B cell (primary cell): ENCODE data around the gene FTSJ3. TPM values are rescaled to one million over a fixed set of nuclear protein-coding genes. Genes with fewer than 3 reads are reported as not detected.
A peak's percentile ranks its signal among the peaks of the same experiment; 100 is the strongest.

ENCODE experiments used
- ATAC-seq: fragments of 200-7000 bp; cut with Tn5 transposase; one replicate; pipeline ENCODE4 v1.10.0; 2021; ENCODE audit warnings: low read depth, mild to moderate bottlenecking, moderate number of reproducible peaks, moderate library complexity
- CTCF ChIA-PET: fragments of 350-600 bp; sonication (Branson Sonifier 250); formaldehyde crosslinking; loops from one replicate; lab custom pipeline; 2021; ENCODE audit warnings: antibody characterized with exemption, inconsistent platforms; lab: Charles Lee
- POLR2A ChIA-PET: fragments of 350-600 bp; sonication (Branson Sonifier 250); formaldehyde crosslinking; loops from one replicate; lab custom pipeline; 2021; ENCODE audit warnings: antibody characterized with exemption; lab: Charles Lee
- DNase-seq: peaks from one replicate; pipeline ENCODE4 v3.0.0; 2013
- H2AFZ ChIP-seq: 2 replicates; pipeline ENCODE4 v1.6.1; 2012; ENCODE audit warnings: mild to moderate bottlenecking, low read depth, low read length; ENCODE audit not compliant: insufficient read depth, poor library complexity, severe bottlenecking
- H3K27ac ChIP-seq, 2 donors: 1 replicate in 1 of 2; 2 replicates in 1 of 2; pipeline ENCODE4 v1.5.1; 2012 to 2013; ENCODE audit warnings: low read length in 2 of 2, mild to moderate bottlenecking in 2 of 2, moderate library complexity in 1 of 2
- H3K27me3 ChIP-seq, 4 experiments: fragments of 200-600 bp in 1 of 4; sonication (generic) in 1 of 4; replicated peaks in 1 of 4; 1 replicate in 2 of 4; 2 replicates in 2 of 4; pipeline versions ENCODE4 v1.6.1 to v1.7.0; 2013 to 2016; ENCODE audit warnings: low read length in 3 of 4, mild to moderate bottlenecking in 2 of 4, mixed read lengths in 1 of 4, moderate library complexity in 1 of 4; ENCODE audit not compliant: insufficient read depth in 4 of 4, control insufficient read depth in 3 of 4; ENCODE audit errors: control extremely low read depth in 1 of 4
- H3K36me3 ChIP-seq, 2 experiments: replicated peaks in 1 of 2; 1 replicate in 1 of 2; 2 replicates in 1 of 2; pipeline versions ENCODE4 v1.6.1 to v1.7.1; 2013; ENCODE audit warnings: low read length in 1 of 2; ENCODE audit not compliant: insufficient read depth in 2 of 2, control insufficient read depth in 1 of 2; ENCODE audit errors: control extremely low read depth in 1 of 2, extremely low read depth in 1 of 2
- H3K4me1 ChIP-seq, 2 donors: fragments of 200-600 bp in 1 of 2; sonication (generic) in 1 of 2; 1 replicate in 1 of 2; 2 replicates in 1 of 2; pipeline versions ENCODE4 v1.5.1 to v1.6.1; 2013 to 2017; ENCODE audit warnings: low read length in 2 of 2; ENCODE audit not compliant: control insufficient read depth in 2 of 2, insufficient read depth in 2 of 2
- H3K4me2 ChIP-seq: replicated peaks from 2 replicates; pipeline ENCODE3; 2012; ENCODE audit warnings: mild to moderate bottlenecking, low read depth, low read length; ENCODE audit not compliant: poor library complexity, severe bottlenecking
- H3K4me3 ChIP-seq, 5 experiments: fragments of 200-600 bp in 1 of 5; sonication (generic) in 1 of 5; 1 replicate in 3 of 5; 2 replicates in 2 of 5; pipeline versions ENCODE4 v1.5.1 to v1.7.0; 2011 to 2016; ENCODE audit warnings: low read length in 4 of 5, mild to moderate bottlenecking in 4 of 5, low read depth in 2 of 5, control low read depth in 1 of 5, moderate library complexity in 1 of 5; ENCODE audit not compliant: insufficient read depth in 1 of 5; ENCODE audit errors: control extremely low read depth in 1 of 5, extremely low read depth in 1 of 5
- H3K79me2 ChIP-seq: fragments of 200-600 bp; sonication (generic); one replicate; pipeline ENCODE4 v1.6.0; 2016; ENCODE audit warnings: low read length; ENCODE audit not compliant: control insufficient read depth, insufficient read depth
- H3K9ac ChIP-seq: fragments of 200-600 bp; sonication (generic); 2 replicates; pipeline ENCODE4 v1.6.1; 2017; ENCODE audit warnings: mild to moderate bottlenecking, low read length, moderate library complexity
- H3K9me3 ChIP-seq, 3 donors: one replicate each; pipeline versions ENCODE4 v1.6.1 to v1.7.1; 2013; ENCODE audit warnings: low read length in 2 of 3; ENCODE audit not compliant: control insufficient read depth in 2 of 3, insufficient read depth in 1 of 3; ENCODE audit errors: control extremely low read depth in 1 of 3
- H4K20me1 ChIP-seq: 2 replicates; pipeline ENCODE4 v1.6.0; 2012; ENCODE audit warnings: mild to moderate bottlenecking, low read length; ENCODE audit not compliant: insufficient read depth, control insufficient read depth, poor library complexity, severe bottlenecking
- H3K27ac Mint-ChIP-seq: one replicate; pipeline ENCODE4 v1.8.0; 2021; ENCODE audit warnings: mixed read lengths
- H3K27me3 Mint-ChIP-seq: one replicate; pipeline ENCODE4 v1.8.0; 2021; ENCODE audit warnings: mixed read lengths
- H3K4me1 Mint-ChIP-seq: one replicate; pipeline ENCODE4 v1.8.0; 2021; ENCODE audit warnings: mixed read lengths
- H3K4me3 Mint-ChIP-seq: one replicate; pipeline ENCODE4 v1.8.0; 2021; ENCODE audit warnings: mixed read lengths
- H3K9me3 Mint-ChIP-seq: one replicate; pipeline ENCODE4 v1.8.0; 2022; ENCODE audit warnings: mixed read lengths; ENCODE audit not compliant: insufficient read depth
- EZH2 ChIP-seq: IDR thresholded peaks from 2 replicates; pipeline ENCODE4 v1.6.1; 2012; ENCODE audit warnings: borderline replicate concordance, low read depth, mild to moderate bottlenecking, moderate library complexity, low read length; ENCODE audit not compliant: insufficient read depth, poor library complexity, severe bottlenecking
- WGBS: methylation state at CpG from one replicate; pipeline ENCODE4 v1.1.5; 2013; ENCODE audit warnings: missing lambda C conversion rate; ENCODE audit not compliant: insufficient coverage; 5-methylcytosine and 5-hydroxymethylcytosine counted together
- intact Hi-C: fragments of 100-400 bp; cut with micrococcal nuclease; formaldehyde crosslinking; loops from one replicate; pipeline ENCODE4 v1.10.0; 2022
- polyA plus RNA-seq: library from polyadenylated mRNA; depleted of rRNA; stranded (reverse); fragments of >200 nt; gene quantifications from 2 replicates; pipeline ENCODE4 v1.2.3, GENCODE V29; 2012
- total RNA-seq, 2 donors: library from RNA; stranded (reverse); fragments of 120-200 nt in 1 of 2; gene quantifications; 1 replicate in 1 of 2; 2 replicates in 1 of 2; pipeline versions ENCODE4 v1.2.3 to v1.2.4, GENCODE V29; 2013 to 2022
- TF ChIP-seq, protein P1 (sequence below): fragments of 200-600 bp; IDR thresholded peaks from one replicate; pipeline ENCODE4 v1.8.0; 2022; ENCODE audit warnings: antibody characterized with exemption, mild to moderate bottlenecking

FTSJ3 gene
- total and polyA plus RNA-seq, 2 donors (not counting 1 experiment from before 2014, with no cell fraction given) = 26.5 to 75.9 TPM

GRCh38 chr17:63833741-63834373, 6.4 kb upstream of the FTSJ3 start:
- H3K27me3 Mint-ChIP-seq = no peaks in the 10 kb centered on the region
- WGBS = 97% methylated on average over 15 of the region's 15 CpGs
- peak overlapping the region; percentile 60 for H3K27ac Mint-ChIP-seq
- ATAC-seq = no peak
- Histone ChIP-seq H3K27me3 (no peaks in the 10 kb centered on the region), H3K4me2 (no peak overlapping the region), H3K9me3 (no peaks in the 10 kb centered on the region), H2AFZ (no peak overlapping the region), H3K27ac (no peak overlapping the region), H3K9ac (no peak overlapping the region), H3K79me2 (peaks cover 43% of the 10 kb centered on the region), H3K4me3 (no peak overlapping the region), H3K36me3 (peaks cover 2 to 87% of the 10 kb centered on the region in 2 experiments), H3K4me1 (peaks cover 19 to 32% of the 10 kb centered on the region in 2 donors), H4K20me1 (peaks cover 38% of the 10 kb centered on the region)
- H3K9me3 Mint-ChIP-seq = no peaks in the 10 kb centered on the region
- H3K4me3 Mint-ChIP-seq = no peak overlapping the region
- H3K4me1 Mint-ChIP-seq = peaks cover 44% of the 10 kb centered on the region
- ChIA-PET POLR2A (interaction anchor here (0.9 kb wide), 1 partner anchor 60 kb away, joined by 3 read pairs; the partner anchor contains the start of genes CCDC47 and DDX42), CTCF (interaction anchor here (0.6 to 2.9 kb wide), 11 partner anchors 11 to 408 kb away, joined by 3 to 15 read pairs (median 6); no protein-coding TSS in a partner anchor)
- TF ChIP-seq, protein P1, sequence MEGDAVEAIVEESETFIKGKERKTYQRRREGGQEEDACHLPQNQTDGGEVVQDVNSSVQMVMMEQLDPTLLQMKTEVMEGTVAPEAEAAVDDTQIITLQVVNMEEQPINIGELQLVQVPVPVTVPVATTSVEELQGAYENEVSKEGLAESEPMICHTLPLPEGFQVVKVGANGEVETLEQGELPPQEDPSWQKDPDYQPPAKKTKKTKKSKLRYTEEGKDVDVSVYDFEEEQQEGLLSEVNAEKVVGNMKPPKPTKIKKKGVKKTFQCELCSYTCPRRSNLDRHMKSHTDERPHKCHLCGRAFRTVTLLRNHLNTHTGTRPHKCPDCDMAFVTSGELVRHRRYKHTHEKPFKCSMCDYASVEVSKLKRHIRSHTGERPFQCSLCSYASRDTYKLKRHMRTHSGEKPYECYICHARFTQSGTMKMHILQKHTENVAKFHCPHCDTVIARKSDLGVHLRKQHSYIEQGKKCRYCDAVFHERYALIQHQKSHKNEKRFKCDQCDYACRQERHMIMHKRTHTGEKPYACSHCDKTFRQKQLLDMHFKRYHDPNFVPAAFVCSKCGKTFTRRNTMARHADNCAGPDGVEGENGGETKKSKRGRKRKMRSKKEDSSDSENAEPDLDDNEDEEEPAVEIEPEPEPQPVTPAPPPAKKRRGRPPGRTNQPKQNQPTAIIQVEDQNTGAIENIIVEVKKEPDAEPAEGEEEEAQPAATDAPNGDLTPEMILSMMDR = no peak
- no peak for TF ChIP-seq EZH2
- DNase-seq = peak; percentile 13
- intact Hi-C loops = loop anchor here (2.0 kb wide), 1 partner anchor 137 kb away; no protein-coding TSS in a partner anchor
